Heart right ventricle (tissue), 16 donors: Measurements from ENCODE around the gene ATP6V0E1. TPM values are rescaled to one million over a fixed set of nuclear protein-coding genes. Genes with fewer than 3 reads are reported as not detected.

ENCODE experiments used
- ATAC-seq, 8 donors: fragments of 200-7000 bp; cut with Tn5 transposase; one replicate each; pipeline ENCODE4 v1.9.1; 2020; ENCODE audit warnings: mild to moderate bottlenecking in 8 of 8, moderate library complexity in 8 of 8, moderate number of reproducible peaks in 1 of 8
- DNase-seq, 2 donors: peaks; one replicate each; pipeline ENCODE4 v3.0.0-alpha.2; 2020
- H3K27ac ChIP-seq, 10 donors: fragments of 200-600 bp; sonication (generic) in 2 of 10; one replicate each; pipeline versions ENCODE4 v1.5.0 to v1.8.0; 2020 to 2022; ENCODE audit warnings: mild to moderate bottlenecking in 3 of 10
- H3K27me3 ChIP-seq, 7 donors: fragments of 200-600 bp; one replicate each; pipeline ENCODE4 v1.8.0; 2021 to 2022; ENCODE audit warnings: mild to moderate bottlenecking in 2 of 7
- H3K36me3 ChIP-seq, 9 donors: fragments of 200-600 bp; sonication (generic) in 1 of 9; one replicate each; pipeline versions ENCODE4 v1.5.0 to v1.8.0; 2020 to 2022; ENCODE audit warnings: mild to moderate bottlenecking in 2 of 9
- H3K4me1 ChIP-seq, 9 donors: fragments of 200-600 bp; sonication (generic) in 1 of 9; one replicate each; pipeline versions ENCODE4 v1.5.0 to v1.8.0; 2020 to 2022; ENCODE audit warnings: mild to moderate bottlenecking in 4 of 9
- H3K4me3 ChIP-seq, 10 donors: fragments of 200-600 bp; sonication (generic) in 2 of 10; one replicate each; pipeline versions ENCODE4 v1.5.0 to v1.8.0; 2020 to 2022; ENCODE audit warnings: mild to moderate bottlenecking in 7 of 10, moderate library complexity in 2 of 10
- H3K9me3 ChIP-seq, 11 donors: fragments of 200-600 bp in 10 of 11; sonication (generic) in 2 of 11; one replicate each; pipeline versions ENCODE4 v1.5.0 to v1.8.0; 2013 to 2022; ENCODE audit warnings: mild to moderate bottlenecking in 2 of 11, control low read depth in 1 of 11, moderate library complexity in 1 of 11
- CTCF ChIP-seq, 9 donors: fragments of 200-600 bp; sonication (generic) in 2 of 9; IDR thresholded peaks; one replicate each; pipeline versions ENCODE4 v1.5.0 to v1.8.0; 2021 to 2022; ENCODE audit warnings: antibody characterized with exemption in 9 of 9, mild to moderate bottlenecking in 5 of 9, moderate library complexity in 1 of 9
- WGBS, 2 donors: extraction: QIAGEN DNeasy Blood & Tissue Kit; methylation state at CpG; one replicate each; pipeline ENCODE4 v1.1.7; 2013; ENCODE audit warnings: inconsistent platforms in 1 of 2; 5-methylcytosine and 5-hydroxymethylcytosine counted together
- intact Hi-C, 10 donors: fragments of 100-400 bp; cut with DNase I; formaldehyde crosslinking; loops; one replicate each; pipeline versions ENCODE4 v1.11.1 to v1.14.2; 2022
- polyA plus RNA-seq, 2 donors: library from polyadenylated mRNA; stranded (reverse); fragments of 200-250 nt; gene quantifications; one replicate each; pipeline ENCODE4 v1.2.3, GENCODE V29; 2013
- total RNA-seq, 10 donors: library from RNA; stranded (reverse); fragmentation: NEBNext Ultra II Directional in 3 of 10; extraction: Animal tissue kit (Norgen Biotek cat#: 25700) in 3 of 10; gene quantifications; one replicate each; pipeline versions ENCODE4 v1.2.1 to v1.2.4, GENCODE V29; 2021 to 2023
- donor health status: Arrhythmogenic right ventricular cardiomyopathy.
- donor health status: ischemic (EF 13 %, LVEDD 7.1; RV severe dilation, severe dysfunction).
- donor health status: healthy with polysubstance abuse.
- donor health status: DM: no; HTN: yes; CAD: no.
- donor health status: DM: no; HTN: no; CAD: no.
- donor health status: ischemic (EF 25% LVEDD 6.9; RV normal size, moderate dysfunction).
- donor health status: ischemic (EF 25% LVEDD 5.7; RV mildly dilated, moderate dysfunction).
- donor health status: healthy.
- donor health status: DM: yes; HTN: yes; CAD: no.
- donor health status: Ischemic cardiomyopathy.
- donor health status: ischemic (EF 35%, LVEDD 5.7; RV mildly dilated, moderate dysfunction).
- donor health status: nonischemic (EF 11% LVEDD 7.7; RV severe dilation, severe dysfunction).
- donor health status: DM: yes; HTN: yes; CAD: no.
- donor health status: PGD.
- donor health status: ischemic (EF 29% LVEDD 5.4; RV normal size, mild dysfunction).
- donor health status: nonischemic (EF 23%, LVEDD 6.1; RV moderate dilation, normal function).

ATP6V0E1 gene
- total and polyA plus RNA-seq, 12 donors, result 134 to 271 (median 194) TPM

GRCh38 chr5:172943283-172943841, 40.2 kb upstream of the ATP6V0E1 start:
- WGBS, 2 donors, result 60 to 69% methylated on average over 18 of the region's 18 CpGs
- H3K4me3 ChIP-seq, result no peak overlapping the region
- H3K36me3 ChIP-seq, result peaks cover 0 to 86% (median 7%) of the 10 kb centered on the region in 9 donors
- DNase-seq (peak in 1 of 2 donors; percentile 61), ATAC-seq (peak in 6 of 8 donors; percentile 42 to 62 (median 54))
- no peaks in the 10 kb centered on the region for H3K9me3 ChIP-seq
- no peak for TF ChIP-seq CTCF (IDR thresholded peaks at IDR 0.05)
- intact Hi-C loops, result loop anchor here in 3 of 10 donors (10.0 kb wide), 1 partner anchor 479 kb away; no protein-coding TSS in a partner anchor
- H3K27me3 ChIP-seq, result no peaks in the 10 kb centered on the region
- H3K4me1 ChIP-seq, result peaks cover 0 to 19% (median 6%) of the 10 kb centered on the region in 9 donors
- peak overlapping the region in 4 of 10 donors; percentile 53 to 75 (median 66) for H3K27ac ChIP-seq

GRCh38 chr5:172943906-172944305, 39.7 kb upstream of the ATP6V0E1 start:
- Histone ChIP-seq H3K27ac (peak overlapping the region in 5 of 10 donors; percentile 26 to 75 (median 64)), H3K4me3 (no peak overlapping the region), H3K9me3 (no peaks in the 10 kb centered on the region), H3K4me1 (peaks cover 0 to 19% (median 6%) of the 10 kb centered on the region in 9 donors), H3K36me3 (peaks cover 0 to 86% (median 7%) of the 10 kb centered on the region in 9 donors), H3K27me3 (no peaks in the 10 kb centered on the region)
- ATAC-seq (peak in 3 of 8 donors; percentile 5 to 19 (median 8)), DNase-seq (no peak)
- WGBS, 2 donors, result 75 to 81% methylated on average over 8 of the region's 8 CpGs
- intact Hi-C loops, result loop anchor here in 3 of 10 donors (10.0 kb wide), 1 partner anchor 479 kb away; no protein-coding TSS in a partner anchor
- no peak for TF ChIP-seq CTCF (IDR thresholded peaks at IDR 0.05)

GRCh38 chr5:172944741-172945140, 38.8 kb upstream of the ATP6V0E1 start:
- no peaks in the 10 kb centered on the region for H3K27me3 ChIP-seq
- peaks cover 0 to 16% (median 5%) of the 10 kb centered on the region in 9 donors for H3K4me1 ChIP-seq
- H3K27ac ChIP-seq, result peak overlapping the region in 1 of 10 donors; percentile 53
- TF ChIP-seq CTCF (IDR thresholded peaks at IDR 0.05), result no peak
- H3K36me3 ChIP-seq, result peaks cover 0 to 83% (median 7%) of the 10 kb centered on the region in 9 donors
- intact Hi-C loops, result loop anchor here in 4 of 10 donors (5.0 to 10.0 kb wide), 2 partner anchors 472 to 480 kb away; no protein-coding TSS in a partner anchor
- H3K4me3 ChIP-seq, result no peak overlapping the region
- 90 to 94% methylated on average over 6 of the region's 6 CpGs for WGBS, 2 donors
- ATAC-seq, result no peak
- no peak for DNase-seq
- H3K9me3 ChIP-seq, result no peaks in the 10 kb centered on the region

GRCh38 chr5:172945151-172945550, 38.4 kb upstream of the ATP6V0E1 start:
- Histone ChIP-seq H3K9me3 (no peaks in the 10 kb centered on the region), H3K27ac (no peak overlapping the region), H3K27me3 (no peaks in the 10 kb centered on the region), H3K4me1 (peaks cover 0 to 16% (median 4%) of the 10 kb centered on the region in 9 donors), H3K36me3 (peaks cover 0 to 79% (median 7%) of the 10 kb centered on the region in 9 donors), H3K4me3 (no peak overlapping the region)
- TF ChIP-seq CTCF (IDR thresholded peaks at IDR 0.05), result no peak
- no peak for DNase-seq
- WGBS, 2 donors, result 94 to 95% methylated on average over 6 of the region's 6 CpGs
- ATAC-seq, result no peak
- intact Hi-C loops, result loop anchor here in 4 of 10 donors (5.0 to 10.0 kb wide), 2 partner anchors 473 to 480 kb away; no protein-coding TSS in a partner anchor
